Stimulated activated CD4-positive, alpha-beta T cell treated with anti-CD3 and anti-CD28 coated beads, Interleukin-4, amount 100 ng/mL, for 1 hour (primary cell): ENCODE measurements around the gene NPAS3.

Experiments used
- DNase-seq: peaks from one replicate; pipeline ENCODE4 v3.0.0-alpha.2; 2020

NPAS3 gene

DNA sequence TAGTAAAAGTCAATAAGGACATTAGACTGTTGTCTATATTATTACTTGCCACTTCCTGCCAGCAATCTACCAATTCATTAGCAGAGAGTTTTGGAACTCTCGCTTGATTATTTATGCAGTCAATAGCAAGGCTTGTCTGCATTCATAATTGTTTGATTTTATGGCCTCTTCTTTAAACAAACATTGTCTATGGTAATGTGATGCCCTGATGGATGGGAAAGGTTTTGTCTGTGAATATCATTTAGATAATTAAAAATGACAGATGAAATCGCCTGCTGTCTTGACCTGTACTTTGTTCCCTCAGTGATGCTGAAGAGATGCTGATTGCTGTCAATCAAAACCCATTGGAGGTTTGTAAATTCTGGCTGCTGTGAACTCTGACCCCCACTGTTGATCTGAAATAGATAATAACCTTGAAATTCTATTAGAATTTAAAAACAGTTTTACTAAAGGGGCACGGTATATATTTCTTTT lies 455.3 kb downstream of the NPAS3 start:
- DNase-seq, result no peak

DNA sequence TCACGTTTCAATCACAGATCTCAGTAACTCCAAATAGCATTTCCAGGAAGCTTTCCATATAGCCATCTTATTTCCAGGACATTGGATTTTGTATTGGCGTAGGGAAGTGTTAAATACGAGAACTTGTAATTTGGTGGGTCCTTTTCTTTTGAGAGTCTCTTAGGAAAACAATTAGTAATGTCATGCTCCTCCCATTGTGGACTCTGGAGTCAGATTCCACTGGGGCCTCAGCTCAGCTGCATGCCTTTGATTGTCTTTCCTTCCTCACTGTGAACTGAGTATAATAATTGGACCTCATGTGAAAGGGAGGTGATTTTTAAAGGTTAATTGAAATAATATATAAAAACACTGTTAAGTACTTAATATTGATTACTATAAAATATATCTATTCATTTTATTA lies 462.6 kb downstream of the NPAS3 start:
- no peak for DNase-seq

DNA sequence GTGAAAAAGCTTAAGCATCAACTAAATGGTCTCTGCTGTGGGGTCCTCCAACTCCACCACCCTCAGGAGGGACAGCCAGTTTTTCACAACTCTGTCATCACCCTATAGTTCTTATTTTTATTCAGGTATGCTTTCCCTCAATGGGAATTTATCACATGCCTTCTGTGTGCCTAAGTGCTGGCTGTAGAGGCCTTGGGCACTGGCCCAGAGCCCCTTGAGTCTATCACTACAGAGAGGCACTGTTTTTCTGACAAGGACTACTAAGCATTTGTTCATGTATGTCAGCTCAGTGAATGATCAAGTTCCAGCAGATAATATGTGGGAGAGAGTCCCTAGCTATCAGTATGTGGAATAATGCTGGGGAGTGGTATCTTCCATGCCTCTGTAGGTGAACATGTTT lies 463.9 kb downstream of the NPAS3 start:
- DNase-seq, result no peak

DNA sequence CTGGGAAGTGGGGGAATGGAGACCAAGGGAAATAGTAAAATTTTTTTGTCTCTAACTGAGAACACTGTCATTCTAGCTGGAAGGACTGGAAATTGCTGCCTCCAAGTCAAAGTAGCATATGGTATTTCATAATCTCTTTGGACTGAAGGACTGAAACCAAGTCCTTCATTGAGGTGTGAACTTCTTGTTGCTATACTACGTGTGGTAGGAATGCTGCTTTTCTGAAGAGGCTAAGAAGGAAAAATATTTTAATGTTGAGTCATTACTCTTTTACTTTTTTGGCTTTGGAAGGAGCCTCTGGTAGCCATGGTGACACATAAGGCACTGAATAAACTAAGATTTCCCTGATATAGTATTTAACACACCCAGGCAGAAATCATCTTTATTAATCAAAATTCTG lies 465.4 kb downstream of the NPAS3 start:
- DNase-seq, result no peak

DNA sequence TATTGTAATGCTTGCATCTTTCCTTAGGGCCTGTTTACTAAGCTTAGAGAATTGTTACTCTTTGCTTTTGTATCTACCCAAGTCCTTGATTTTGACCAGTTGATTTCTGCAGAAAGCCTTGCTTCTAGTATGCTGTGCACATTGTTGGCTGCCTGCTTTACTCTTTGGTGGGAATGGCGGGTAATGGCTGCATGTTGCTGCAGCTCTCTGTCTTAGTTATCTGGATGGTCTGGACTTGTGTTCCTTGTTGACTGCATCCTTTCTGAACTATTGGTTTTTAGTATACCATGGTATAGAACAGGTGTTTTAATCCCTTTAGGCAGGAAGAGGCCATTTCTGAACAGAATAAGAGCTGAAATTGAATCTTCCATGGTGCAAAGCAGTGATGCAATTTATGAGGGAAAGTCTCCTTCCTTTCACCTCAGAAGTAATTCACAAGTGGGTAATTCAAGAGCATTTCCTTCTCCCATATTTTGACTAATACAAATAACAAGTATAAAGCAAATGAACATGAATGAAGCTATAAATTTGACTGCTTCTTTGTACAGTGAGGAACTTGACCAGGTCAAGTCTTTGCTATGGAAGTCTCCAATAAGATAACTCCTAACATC lies 466.4 kb downstream of the NPAS3 start:
- no peak for DNase-seq

DNA sequence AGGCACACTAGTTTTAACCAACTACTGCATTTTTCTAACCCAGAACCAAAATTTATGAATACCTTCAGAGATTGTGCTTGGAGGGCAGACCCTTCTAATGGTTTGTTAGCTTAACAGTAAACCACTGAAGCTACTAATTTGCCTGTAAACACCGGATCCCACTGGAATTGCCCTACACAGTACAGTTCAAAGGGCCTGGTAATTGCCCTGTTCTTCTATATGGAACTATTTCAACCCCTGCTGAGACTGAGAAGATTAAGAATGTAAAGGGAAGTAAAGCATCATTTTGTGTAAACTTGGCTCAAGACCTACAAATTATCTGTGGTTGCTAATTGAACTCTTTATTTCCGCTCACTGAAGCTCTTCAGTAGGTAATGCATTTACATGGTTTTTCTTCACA lies 468.1 kb downstream of the NPAS3 start:
- DNase-seq, result no peak

DNA sequence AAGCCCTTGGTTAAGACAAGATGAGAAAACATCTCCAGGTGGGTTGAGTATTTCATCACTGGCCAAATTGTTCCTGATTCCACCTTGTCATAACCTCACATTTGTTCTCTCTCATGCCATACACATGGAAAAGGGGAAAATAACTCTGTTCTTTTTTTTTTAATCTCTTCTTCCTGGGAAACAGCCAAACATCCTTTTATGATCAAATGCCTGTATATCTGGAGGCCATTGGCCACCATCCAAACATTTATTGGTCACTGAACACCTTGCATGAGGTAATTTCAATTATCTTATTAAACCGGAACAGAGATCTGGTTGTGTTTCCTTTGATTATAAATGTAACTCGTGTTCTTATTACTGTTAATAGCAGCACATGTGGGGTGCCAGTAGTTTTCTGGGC lies 469.6 kb downstream of the NPAS3 start:
- DNase-seq, result no peak

DNA sequence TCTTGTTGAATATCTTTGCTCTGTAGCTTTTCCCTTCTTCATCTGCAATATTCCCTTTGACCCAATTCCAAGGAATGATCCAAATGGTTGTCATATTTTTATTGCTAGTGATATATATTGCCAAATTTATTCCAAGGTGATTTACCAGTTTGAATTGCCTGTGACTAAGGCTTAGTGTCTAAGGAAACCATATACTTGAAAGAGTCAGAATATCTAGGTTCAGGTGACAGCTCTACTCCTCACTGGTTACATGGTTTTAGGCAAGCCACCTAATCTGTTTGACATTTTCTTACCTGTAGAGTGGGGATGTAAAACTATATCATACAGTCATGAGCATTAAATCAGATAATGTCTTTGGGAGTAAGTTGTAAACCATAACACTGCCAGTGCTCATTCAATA lies 473.8 kb downstream of the NPAS3 start:
- no peak for DNase-seq

DNA sequence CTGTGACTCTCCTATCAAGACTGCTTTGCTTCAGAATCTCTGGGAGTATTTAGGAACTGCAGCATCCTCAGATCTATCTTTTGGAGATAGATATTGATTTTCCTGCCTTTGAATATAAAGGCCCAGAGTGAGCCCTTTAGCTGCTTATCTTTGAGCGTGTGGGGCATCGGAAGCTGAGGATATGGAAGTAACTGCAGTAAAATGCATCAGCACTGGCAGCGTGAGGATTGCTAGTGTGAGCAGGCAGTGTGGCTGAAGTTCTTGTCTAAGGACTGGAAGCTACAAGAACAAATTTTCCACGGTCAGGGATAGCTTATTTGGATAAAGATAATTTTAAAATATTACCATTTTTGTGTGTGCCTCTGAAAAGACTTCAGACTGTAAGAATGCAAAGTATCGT lies 474.7 kb downstream of the NPAS3 start:
- no peak for DNase-seq

DNA sequence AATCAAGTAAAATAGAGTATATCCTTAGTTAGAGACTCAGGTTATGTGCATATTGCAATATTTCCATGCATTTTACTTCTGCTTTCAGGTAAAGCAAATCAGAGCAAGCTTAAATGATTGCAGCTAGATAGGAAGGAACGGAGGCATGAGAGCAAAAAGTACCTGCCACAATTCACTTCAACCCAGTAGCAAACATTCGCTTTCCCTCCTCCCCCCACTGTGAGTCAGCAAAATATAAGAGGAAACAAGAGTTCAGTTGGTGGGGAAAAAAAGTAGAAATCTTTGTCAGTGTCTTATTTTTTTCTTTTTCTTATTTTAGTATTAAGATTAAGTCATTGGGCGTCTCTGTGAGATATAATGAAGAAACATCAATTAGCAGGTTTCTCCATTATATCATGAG lies 475.4 kb downstream of the NPAS3 start:
- no peak for DNase-seq

DNA sequence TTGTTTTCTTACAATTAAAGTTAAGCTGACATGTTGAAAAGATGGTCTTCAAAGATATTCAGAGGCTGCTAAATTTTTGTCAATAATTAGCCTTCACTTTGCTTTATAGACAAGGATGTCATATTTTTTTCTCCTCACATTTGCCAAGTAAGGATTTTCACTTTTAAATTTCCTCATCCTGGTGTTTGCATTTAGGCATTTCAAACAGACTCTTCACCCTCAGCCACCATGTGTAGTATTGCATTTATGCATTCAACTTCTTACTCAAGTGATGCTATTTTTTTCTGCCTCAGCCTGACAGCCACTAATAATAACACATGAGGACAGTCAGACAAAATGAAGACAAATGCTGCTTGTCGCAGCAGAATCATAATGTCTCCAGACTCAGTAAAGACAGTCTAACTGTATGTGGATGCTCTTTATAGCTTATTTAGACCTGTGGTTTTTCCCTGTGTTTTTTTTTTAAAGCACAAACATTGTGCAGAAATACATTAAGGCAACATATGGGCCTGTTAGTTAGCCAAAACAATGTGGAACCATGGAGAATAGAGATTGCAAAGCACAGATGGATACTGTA lies 481.5 kb downstream of the NPAS3 start:
- no peak for DNase-seq

DNA sequence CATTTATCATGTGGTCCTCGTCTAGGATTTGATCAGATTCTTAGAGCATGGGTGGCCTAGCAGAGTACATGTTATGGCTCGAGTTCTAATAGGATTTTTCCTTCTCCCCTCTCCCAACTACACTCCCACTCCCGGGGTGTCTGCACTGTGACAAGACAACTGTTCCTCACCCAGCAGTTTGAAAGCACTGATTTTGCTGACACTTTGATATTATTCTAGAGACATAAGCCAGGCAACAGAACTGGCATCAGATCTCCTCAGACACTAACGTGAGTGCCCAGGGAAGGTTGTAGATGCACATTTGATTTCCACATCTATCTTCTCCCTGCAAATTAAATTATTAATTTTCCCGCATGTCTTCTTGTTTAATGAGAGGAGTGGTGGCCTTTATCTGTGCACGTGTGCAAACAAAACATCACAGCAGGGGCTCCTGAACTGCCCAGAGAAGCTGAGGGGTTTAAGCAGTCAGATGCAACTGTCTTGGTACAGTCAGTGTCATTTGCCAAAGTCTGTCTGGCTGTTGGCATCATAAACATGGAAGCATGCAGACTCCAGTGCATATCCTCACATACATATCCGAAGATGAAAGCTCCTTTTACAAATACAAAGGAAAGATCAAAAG lies 491.8 kb downstream of the NPAS3 start:
- DNase-seq, result no peak

DNA sequence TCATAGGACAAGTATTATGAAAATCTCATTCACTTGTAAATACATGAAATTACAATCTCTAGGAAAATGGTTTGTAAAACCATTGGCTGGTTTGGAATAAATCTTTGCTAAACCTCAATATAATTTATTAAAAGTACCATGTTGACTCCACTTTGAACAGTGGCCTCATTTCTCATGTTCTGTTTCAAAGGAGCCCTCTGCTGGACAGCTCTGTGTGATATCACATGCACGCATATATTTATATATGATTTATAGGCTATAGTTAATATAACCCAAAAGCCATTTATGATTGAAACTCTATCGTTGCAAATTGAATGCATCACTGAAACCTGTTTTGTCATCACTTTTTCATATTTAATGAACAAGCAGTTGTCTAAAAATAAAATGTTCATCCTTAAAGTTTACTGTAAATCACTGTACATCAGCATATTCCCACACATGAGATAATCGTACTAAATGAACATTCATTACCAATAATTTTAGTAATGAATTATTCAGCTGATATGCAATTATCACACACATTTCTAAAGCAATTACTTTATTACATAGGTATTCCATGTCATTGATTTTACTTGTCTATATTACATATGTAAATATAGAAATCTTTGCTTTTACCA lies 493.8 kb downstream of the NPAS3 start:
- DNase-seq, result no peak

DNA sequence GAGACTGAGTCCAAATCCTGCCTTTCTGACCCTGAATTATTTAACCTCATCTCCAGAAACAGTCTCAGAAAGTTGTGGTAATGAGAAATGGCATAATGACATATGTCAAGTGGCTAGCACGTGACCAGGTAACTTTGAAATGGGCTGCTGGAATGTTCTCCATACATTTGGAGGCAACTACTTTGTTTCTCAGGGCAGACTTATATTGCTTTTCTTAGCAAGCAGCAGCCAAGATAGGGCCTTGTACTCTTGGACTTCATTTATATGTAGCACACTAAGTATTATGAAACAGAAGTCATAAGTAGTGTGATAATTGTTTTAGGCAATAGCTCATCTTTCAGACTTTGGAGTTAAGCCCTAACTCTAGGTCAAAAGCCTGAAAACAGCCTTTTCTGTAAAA lies 494.7 kb downstream of the NPAS3 start:
- no peak for DNase-seq

DNA sequence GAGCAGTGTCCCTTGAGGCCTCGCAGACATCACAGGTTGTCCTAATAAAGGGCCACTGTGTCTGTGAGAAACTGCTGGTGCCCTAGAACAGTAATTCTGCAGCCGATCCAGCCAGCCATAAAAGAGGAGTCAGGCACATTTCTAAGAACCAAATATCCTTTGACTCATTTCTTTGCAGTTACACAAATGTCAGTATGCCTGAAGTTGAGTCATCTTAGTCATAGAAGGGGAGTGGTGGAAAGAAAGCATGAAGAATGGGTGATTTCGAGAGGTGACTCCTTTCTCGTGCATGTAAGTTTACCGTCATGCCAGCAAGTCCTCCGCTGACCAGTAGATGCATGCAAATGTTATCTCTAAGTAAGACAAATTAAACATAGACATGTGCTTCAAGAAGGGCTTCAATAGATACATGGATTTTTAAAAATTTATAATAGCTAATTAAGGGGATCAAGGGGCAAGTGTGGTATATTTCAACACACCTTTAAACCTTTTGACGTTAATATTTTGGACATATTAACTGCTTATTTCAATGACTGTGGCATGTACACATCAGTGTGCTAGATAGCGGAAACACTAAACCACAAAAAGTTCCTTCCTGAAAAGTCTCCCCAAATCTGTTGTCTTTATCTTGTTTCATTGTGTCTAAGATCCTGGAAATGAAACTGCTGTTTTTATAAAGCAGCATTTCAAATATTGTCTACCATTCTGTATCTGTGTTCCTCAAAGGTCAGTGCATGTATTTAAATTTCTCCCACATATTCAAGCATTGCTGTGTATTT lies 497.4 kb downstream of the NPAS3 start:
- no peak for DNase-seq

DNA sequence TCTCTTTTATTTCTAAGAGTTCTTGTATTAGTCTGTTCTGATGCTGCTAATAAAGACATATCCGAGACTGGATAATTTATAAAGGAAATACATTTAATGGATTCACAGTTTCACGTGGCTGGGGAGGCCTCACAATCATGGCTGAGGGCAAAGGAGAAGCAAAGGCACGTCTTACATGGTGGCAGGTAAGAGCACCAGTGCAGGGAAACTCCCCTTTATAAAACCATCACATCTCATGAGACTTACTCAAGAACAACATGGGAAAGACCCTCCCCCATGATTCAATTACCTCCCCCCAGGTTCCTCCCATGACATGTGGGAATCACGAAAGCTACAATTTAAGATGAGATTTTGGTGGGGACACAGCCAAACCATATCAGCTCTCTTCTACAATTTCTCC lies 503.0 kb downstream of the NPAS3 start:
- no peak for DNase-seq

DNA sequence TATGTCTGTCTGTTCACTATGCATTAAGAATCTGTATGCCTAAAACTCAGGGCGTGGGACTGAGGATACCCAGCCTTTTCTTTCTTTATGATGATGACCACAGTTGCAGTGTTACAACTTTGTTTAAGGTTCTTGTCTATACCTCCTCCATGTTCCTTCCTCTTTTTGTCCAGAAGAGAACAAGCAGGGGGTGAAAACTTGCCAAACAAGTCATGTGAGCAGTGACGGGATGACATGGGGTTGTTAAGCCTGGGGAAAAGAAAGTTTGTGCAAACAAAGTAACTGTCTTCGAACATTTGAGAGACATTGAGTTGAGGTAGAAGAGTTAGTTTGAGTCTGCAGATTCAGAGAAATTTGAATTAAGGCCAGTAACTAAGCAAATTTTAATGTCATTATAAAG lies 505.5 kb downstream of the NPAS3 start:
- DNase-seq, result no peak

DNA sequence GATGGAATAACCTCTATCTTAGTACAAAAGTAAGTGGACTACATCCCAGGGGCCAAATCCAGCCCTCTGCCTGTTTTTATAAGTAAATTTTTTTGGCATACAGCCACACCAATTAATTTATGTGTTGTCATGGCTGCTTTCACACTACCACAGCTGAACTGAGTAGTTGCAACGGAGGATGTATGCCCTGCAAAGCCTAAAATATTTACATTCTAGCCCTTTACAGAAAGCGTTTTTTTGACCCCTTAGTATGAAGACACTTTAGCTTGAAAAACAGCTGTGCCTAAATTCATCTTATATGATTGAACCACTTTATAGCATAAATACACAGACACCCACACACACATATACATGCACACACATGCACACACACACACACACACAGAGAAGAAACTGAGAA lies 510.6 kb downstream of the NPAS3 start:
- no peak for DNase-seq

DNA sequence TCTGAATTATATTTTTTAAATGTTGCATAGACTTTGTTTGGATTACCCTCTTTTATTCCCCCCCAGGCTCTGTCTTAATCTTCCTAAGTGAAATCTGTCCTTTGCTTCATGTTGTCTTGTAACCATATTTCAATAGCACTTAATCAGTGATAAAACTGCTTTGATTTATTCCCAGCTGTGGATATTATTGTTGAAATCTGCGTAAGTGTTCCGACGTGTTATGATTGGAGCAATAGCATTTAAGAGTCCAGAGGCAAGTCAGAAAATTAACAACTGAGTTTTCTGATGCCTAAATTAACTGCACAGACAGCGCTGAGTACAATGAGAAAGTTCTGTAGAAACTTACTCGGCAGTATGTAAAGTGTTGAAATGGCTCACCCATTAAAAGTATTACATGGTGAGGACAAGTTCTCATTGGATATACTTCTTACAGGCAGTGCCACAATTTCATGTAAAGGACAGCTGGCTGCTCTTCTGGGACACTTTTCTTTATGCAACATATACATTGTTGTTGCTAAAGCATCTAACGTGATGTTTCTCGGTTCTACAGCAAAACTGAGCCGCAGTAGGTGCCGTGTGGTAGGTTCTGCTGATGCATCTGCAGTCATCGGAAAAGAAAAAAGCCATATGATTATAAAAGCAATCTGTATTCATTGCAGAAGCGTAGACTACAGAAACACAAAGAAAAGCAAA lies 511.2 kb downstream of the NPAS3 start:
- no peak for DNase-seq

DNA sequence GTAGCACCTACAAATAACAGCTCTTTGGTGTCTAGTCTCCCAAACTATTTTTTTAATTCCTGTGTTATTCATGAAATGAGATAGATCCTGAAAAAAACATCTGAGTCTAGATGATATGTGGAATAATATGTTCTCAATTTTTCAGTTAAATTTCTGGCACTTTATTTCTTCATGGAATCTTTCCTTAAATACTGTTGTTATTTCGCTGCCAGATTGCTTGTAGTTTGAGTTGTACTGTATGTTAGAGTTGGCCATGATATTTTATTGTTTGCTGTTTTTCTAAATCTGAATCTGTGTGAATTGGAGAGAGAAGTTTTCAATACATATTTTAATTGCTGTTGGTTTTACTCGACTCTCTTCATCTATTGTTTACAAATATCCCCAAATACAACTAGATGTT lies 511.7 kb downstream of the NPAS3 start:
- no peak for DNase-seq

DNA sequence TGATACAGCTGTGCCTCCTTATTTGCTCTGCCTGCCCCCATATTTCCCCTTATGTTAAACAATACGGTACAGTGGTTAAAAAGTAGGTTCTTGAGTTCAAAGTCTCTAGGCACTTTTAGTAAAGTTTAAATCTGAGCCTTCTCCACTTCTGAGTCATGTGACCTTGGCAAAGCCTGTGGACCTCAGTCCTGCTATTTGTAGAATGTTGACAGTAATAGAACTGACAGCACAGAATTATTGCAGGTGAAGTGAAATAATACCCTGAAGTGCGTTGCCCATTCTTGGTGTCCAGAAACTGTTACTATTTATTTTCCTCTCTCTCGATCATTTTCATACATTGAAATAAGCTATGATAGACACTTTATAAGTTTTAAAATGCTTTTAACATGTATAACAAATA lies 512.5 kb downstream of the NPAS3 start:
- no peak for DNase-seq

DNA sequence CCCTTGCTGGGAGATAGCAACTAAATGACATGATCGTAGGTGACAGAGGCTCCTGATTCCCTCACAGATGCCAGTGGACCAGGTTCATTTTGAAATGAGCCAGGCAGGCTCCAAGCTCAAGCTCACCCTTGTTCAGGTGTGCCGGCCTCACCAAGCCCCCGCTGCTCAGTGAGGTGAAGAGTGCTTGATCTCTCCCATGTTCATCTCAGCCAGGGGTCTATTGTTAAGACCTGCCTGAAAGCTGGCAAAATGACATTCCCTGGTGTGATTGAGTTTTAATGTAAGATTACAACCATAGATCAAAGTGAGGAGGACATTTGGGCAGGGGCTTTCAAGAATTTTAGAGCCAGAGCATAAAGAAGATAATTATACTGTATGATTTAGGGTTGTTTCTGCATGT lies 514.3 kb downstream of the NPAS3 start:
- DNase-seq, result no peak

DNA sequence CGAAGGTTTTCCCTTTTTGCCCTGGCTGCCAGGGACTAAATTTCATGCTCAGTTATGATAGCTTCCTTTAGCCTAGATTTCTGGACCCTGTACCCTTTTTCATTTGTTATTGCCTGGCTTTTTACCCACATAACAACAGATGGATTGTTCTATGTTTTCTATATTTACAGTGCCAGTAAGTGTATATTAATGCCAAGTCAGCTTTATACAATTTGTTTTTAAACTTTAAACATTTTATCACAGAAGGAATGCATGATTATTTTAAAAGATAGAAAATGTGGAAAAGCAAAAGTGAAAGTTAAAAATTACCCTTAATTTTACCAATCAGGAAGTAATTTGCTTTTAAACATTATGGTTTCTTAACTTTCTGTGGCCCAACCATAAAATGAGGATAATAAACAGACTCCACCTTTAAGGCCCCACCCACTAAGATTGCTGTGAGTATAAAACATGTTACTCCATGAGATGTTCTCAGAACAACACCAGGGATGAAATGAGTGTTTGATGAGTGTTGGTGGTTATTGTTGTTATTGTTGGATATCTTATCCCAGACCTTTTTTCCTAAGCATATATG lies 515.4 kb downstream of the NPAS3 start:
- DNase-seq, result no peak
